K562 (cell line): Measurements from ENCODE around the gene ZNRF3. TPM values are rescaled to one million over a fixed set of nuclear protein-coding genes. Genes with fewer than 3 reads are reported as not detected.

Source experiments
- ATAC-seq: fragments of 200-7000 bp; cut with Tn5 transposase; 3 replicates; pipeline ENCODE4 v1.9.1; 2020; ENCODE audit warnings: moderate library complexity
- BruUV-seq: library from RNA; stranded (reverse); fragments of 400-500 nt; replicated peaks from 2 replicates; lab custom pipeline; 2021; lab: Mats Ljungman, UMichigan
- CTCF ChIA-PET: fragments of 300-600 bp; formaldehyde crosslinking; extraction: SDS; loops from one replicate; lab custom pipeline; 2021; ENCODE audit warnings: low intra/inter-chr PET ratio; lab: Yijun Ruan, JAX
- POLR2A ChIA-PET: fragments of 300-600, 350-650 bp; sonication (Branson Sonifier 250); formaldehyde crosslinking; extraction: SDS; loops from one replicate; lab custom pipeline; 2021; ENCODE audit warnings: antibody characterized with exemption, inconsistent platforms; lab: Yijun Ruan, JAX
- DNase-seq, 4 experiments: peaks; one replicate each; pipeline versions ENCODE4 v3.0.0 to v3.0.0-alpha.2; 2011 to 2018; ENCODE audit warnings: low spot score in 3 of 4, mixed read lengths in 3 of 4; ENCODE audit errors: extremely low read depth in 1 of 4
- FAIRE-seq: peaks from 2 replicates; lab custom pipeline; 2011; peaks lifted over from hg19 to GRCh38; lab: Jason Lieb, UNC
- H2AFZ ChIP-seq: 2 replicates; pipeline ENCODE4 v1.6.0; 2011; ENCODE audit warnings: low read depth, low read length, control low read depth, inconsistent platforms
- H3K27ac ChIP-seq: fragments of 200-600 bp; 3 replicates; pipeline ENCODE4 v1.8.0; 2011; ENCODE audit warnings: low read depth, mild to moderate bottlenecking, control low read depth, inconsistent platforms, low read length, moderate library complexity, mixed read lengths; ENCODE audit errors: extremely low read depth
- H3K27me3 ChIP-seq, 2 experiments: fragments of 300-600 bp in 1 of 2; 2 replicates in 1 of 2; 3 replicates in 1 of 2; pipeline versions ENCODE4 v1.6.0 to v1.8.0; 2011; ENCODE audit warnings: inconsistent platforms in 2 of 2, low read length in 2 of 2, mild to moderate bottlenecking in 1 of 2, mixed read lengths in 1 of 2, moderate library complexity in 1 of 2; ENCODE audit not compliant: control insufficient read depth in 2 of 2, insufficient read depth in 2 of 2
- H3K36me3 ChIP-seq: fragments of 300-600 bp; 3 replicates; pipeline ENCODE4 v1.8.0; 2011; ENCODE audit warnings: mild to moderate bottlenecking, low read length, inconsistent platforms; ENCODE audit not compliant: control insufficient read depth, insufficient read depth
- H3K4me1 ChIP-seq, 2 experiments: fragments of 200-600 bp in 1 of 2; replicated peaks in 1 of 2; 2 replicates in 1 of 2; 3 replicates in 1 of 2; pipeline versions ENCODE4 v1.5.1 to v1.8.0; 2011; ENCODE audit warnings: inconsistent platforms in 2 of 2, low read length in 2 of 2, mild to moderate bottlenecking in 1 of 2, mixed read lengths in 1 of 2, moderate library complexity in 1 of 2; ENCODE audit not compliant: control insufficient read depth in 2 of 2, insufficient read depth in 2 of 2
- H3K4me2 ChIP-seq: 2 replicates; pipeline ENCODE4 v1.6.1; 2011; ENCODE audit warnings: low read length, control low read depth, inconsistent platforms, mixed read lengths; ENCODE audit not compliant: insufficient read depth
- H3K4me3 ChIP-seq: fragments of 200-600 bp; sonication (generic), shearing (Covaris generic); 2 replicates; pipeline ENCODE4 v1.5.1; 2016; ENCODE audit warnings: control low read depth, inconsistent platforms
- H3K79me2 ChIP-seq: fragments of 200-600 bp; 3 replicates; pipeline ENCODE4 v1.8.0; 2011; ENCODE audit warnings: low read length, inconsistent platforms; ENCODE audit not compliant: control insufficient read depth, insufficient read depth
- H3K9ac ChIP-seq, 2 experiments: 2 replicates each; pipeline versions ENCODE4 v1.6.0 to v1.6.1; 2011; ENCODE audit warnings: low read depth in 2 of 2, low read length in 2 of 2, control low read depth in 1 of 2, inconsistent platforms in 1 of 2, mild to moderate bottlenecking in 1 of 2, mixed read lengths in 1 of 2; ENCODE audit not compliant: insufficient read depth in 1 of 2
- H3K9me1 ChIP-seq: one replicate; pipeline ENCODE4 v1.6.0; 2011; ENCODE audit warnings: inconsistent platforms, mild to moderate bottlenecking, low read length, moderate library complexity; ENCODE audit not compliant: control insufficient read depth, insufficient read depth
- H3K9me3 ChIP-seq: replicated peaks from 2 replicates; pipeline ENCODE4 v1.5.1; 2011; ENCODE audit warnings: low read depth, low read length, inconsistent platforms; ENCODE audit not compliant: control insufficient read depth, insufficient read depth
- H4K20me1 ChIP-seq: replicated peaks from 2 replicates; pipeline ENCODE4 v1.6.1; 2011; ENCODE audit warnings: low read length, inconsistent platforms, mixed read lengths; ENCODE audit not compliant: control insufficient read depth, insufficient read depth
- BRD9 ChIP-seq: fragments of 450-650 bp; IDR thresholded peaks from 2 replicates; pipeline ENCODE4 v1.6.1; 2018; ENCODE audit warnings: low read depth; ENCODE audit not compliant: partially characterized antibody
- ELF4 ChIP-seq: fragments of 450-650 bp; formaldehyde crosslinking; IDR thresholded peaks from 2 replicates; pipeline ENCODE4 v1.4.0; 2022; ENCODE audit warnings: missing genetic modification characterization
- ESRRB ChIP-seq: fragments of 250-450 bp; sonication (Bioruptor Pico); IDR thresholded peaks from 2 replicates; pipeline ENCODE4 v1.5.0; 2020; ENCODE audit warnings: mild to moderate bottlenecking, moderate library complexity, borderline replicate concordance
- KAT2B ChIP-seq: IDR thresholded peaks from one replicate; pipeline ENCODE4 v1.6.1; 2012; ENCODE audit warnings: low read depth, mild to moderate bottlenecking, control low read depth, inconsistent platforms, low read length, moderate library complexity
- KLF10 ChIP-seq: fragments of 250-450 bp; sonication (Bioruptor Pico); IDR thresholded peaks from 2 replicates; pipeline ENCODE4 v1.6.1; 2021; ENCODE audit warnings: matching md5 sums
- PPARD ChIP-seq: fragments of 250-450 bp; sonication (Bioruptor Pico); IDR thresholded peaks from 2 replicates; pipeline ENCODE4 v1.8.0; 2022; ENCODE audit warnings: inconsistent platforms, mild to moderate bottlenecking, moderate library complexity
- RAD51 ChIP-seq: fragments of 450-650 bp; IDR thresholded peaks from 2 replicates; pipeline ENCODE4 v1.7.1; 2016; ENCODE audit warnings: low read depth, mild to moderate bottlenecking, borderline replicate concordance
- SP1 ChIP-seq: sonication (generic); formaldehyde crosslinking; IDR thresholded peaks from 2 replicates; pipeline ENCODE4 v1.8.1; 2022; ENCODE audit warnings: mild to moderate bottlenecking, missing genetic modification reagents
- SREBF2 ChIP-seq: sonication (generic); formaldehyde crosslinking; IDR thresholded peaks from 2 replicates; pipeline ENCODE4 v1.4.0; 2020; ENCODE audit warnings: mild to moderate bottlenecking, missing genetic modification reagents
- STAG1 ChIP-seq: sonication (generic); formaldehyde crosslinking; IDR thresholded peaks from 2 replicates; pipeline ENCODE4 v1.5.0; 2020; ENCODE audit warnings: missing genetic modification reagents, borderline replicate concordance
- ZNF324 ChIP-seq: fragments of 250-450 bp; sonication (Bioruptor Pico); IDR thresholded peaks from 2 replicates; pipeline ENCODE4 v1.4.0; 2020; ENCODE audit warnings: mild to moderate bottlenecking
- WGBS: fragments of 100-300 bp; shearing (Covaris generic); methylation state at CpG from one replicate; pipeline ENCODE4 v1.1.6; 2016; ENCODE audit warnings: low coverage, mixed read lengths; ENCODE audit not compliant: insufficient coverage; ENCODE audit errors: missing lambda C conversion rate; 5-methylcytosine and 5-hydroxymethylcytosine counted together
- in situ Hi-C: fragments of 300-500 bp; cut with MboI; formaldehyde crosslinking; loops from 4 replicates; pipeline ENCODE4 v1.15.0; 2018; ENCODE audit warnings: inconsistent platforms, mixed read lengths
- intact Hi-C: fragments of 100-400 bp; cut with micrococcal nuclease; formaldehyde crosslinking; loops from 2 replicates; pipeline ENCODE4 v1.14.2; 2022
- polyA plus RNA-seq, 8 experiments: library from polyadenylated mRNA; depleted of rRNA in 4 of 8; stranded (reverse) in 5 of 8; unstranded in 3 of 8; fragments of >200 nt; fragmentation: Nextera tagmentation in 2 of 8; fragmentation: Illumina TruSeq in 1 of 8; extraction: Ambion mirVana in 2 of 8; extraction: Trizol in 1 of 8; gene quantifications; 2 replicates each; pipeline versions ENCODE4 v1.2.1 to v1.2.3, GENCODE V29; 2011 to 2014; ENCODE audit warnings: inconsistent platforms in 1 of 8, missing spikeins in 1 of 8
- total RNA-seq, 7 experiments: library from RNA; depleted of rRNA in 6 of 7; stranded (reverse); fragments of >200 nt in 6 of 7; fragmentation: Illumina TruSeq in 2 of 7; extraction: Trizol in 2 of 7; gene quantifications; 2 replicates each; pipeline versions ENCODE4 v1.2.1 to v1.2.3, GENCODE V29; 2011 to 2021; ENCODE audit warnings: low replicate concordance in 1 of 7

ZNRF3 gene
- total and polyA plus RNA-seq, 9 of the 15 experiments (the other 6 are each of a cell fraction or from before 2014, with no cell fraction given): 0.41 to 5.9 (median 1.7) TPM

DNA sequence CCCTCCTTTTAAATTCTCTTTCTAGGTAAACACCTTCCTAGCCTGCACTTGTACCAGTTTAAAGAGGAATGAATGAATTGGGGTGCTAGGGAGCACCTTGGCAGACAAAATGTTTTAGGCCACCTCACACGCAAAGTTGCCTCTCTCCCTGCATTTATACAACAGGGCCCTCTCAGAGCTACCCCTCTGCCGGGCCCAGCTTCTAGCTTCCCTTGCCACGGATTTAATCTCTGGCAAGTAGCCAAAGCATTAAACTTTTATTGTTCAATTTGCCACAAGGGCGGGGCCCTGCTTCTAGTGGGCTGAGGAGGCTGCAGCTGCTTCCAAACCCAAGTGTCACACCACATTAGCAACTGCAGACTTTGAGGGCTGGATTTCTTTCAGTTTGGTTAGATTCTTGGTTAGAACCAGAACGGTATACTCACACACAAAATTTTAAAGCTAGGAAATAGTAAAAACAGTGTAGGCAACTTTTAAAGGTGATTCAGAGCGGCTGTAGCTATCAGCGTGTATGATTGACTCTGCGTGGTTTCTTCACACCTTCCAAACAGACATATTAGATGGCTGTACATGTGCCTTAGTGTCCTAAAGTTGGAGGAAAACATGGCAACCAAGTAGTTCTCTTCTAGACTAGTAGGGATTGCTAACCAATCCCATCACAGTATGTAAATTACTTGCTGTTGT is 196.0 kb downstream of the ZNRF3 start (continued):
- TF ChIP-seq KAT2B (no peak), BRD9 (no peak), KLF10 (CRISPR knock-in tag) (no peak)

DNA sequence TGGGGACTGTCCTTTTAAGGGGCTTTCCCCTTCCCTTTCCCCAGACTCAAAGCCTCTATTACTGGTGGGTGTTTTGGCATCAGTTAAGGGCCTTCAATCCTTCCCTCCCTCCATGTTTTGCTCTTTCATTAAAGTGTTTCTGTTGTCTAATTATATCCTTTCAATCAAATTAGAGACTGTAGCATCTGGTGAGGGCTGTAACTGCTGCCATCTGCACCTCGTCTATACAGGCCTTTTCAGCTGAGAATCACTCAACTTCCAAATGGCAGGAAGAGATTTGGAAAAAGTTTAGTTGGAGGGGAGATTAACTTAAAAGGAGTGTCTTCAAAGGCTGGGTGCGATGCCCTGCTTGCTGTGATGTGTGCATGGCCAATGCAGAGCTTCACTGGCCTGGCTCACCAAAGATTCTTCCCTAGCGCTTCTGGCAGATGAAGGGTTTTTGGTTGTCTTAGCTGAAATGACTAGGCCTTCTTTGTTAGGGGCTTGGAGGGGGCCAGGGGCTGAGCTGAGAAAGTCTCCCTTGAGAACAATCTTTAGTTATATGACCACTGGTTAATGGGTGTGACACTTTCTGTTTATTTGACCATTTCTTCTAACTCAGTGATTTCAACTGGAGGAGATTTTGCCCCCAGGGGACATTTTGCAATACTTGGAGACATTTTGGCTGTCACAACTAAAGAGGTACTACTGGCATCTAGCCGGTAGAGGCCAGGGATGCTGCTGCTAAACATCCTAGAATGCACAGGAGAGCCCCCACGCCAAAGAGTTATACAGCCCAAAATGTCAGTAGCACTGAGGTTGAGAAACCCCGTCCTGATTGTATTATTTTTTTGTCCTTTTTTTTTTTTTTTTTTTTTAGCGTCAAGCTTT is 197.0 kb downstream of the ZNRF3 start:
- intact Hi-C loops (no loop called here), in situ Hi-C loops (no loop called here)
- Histone ChIP-seq H4K20me1 (no peaks in the 10 kb centered on the region), H3K9me3 (no peaks in the 10 kb centered on the region), H3K27ac (no peak overlapping the region), H3K9ac (no peak overlapping the region), H3K79me2 (no peaks in the 10 kb centered on the region; the same call in 2 of the 3 replicates), H3K4me1 (peaks cover 5 to 37% of the 10 kb centered on the region in 2 experiments; a peak in 4 of 5 replicates), H3K36me3 (no peaks in the 10 kb centered on the region), H3K4me3 (no peak overlapping the region), H3K9me1 (no peaks in the 10 kb centered on the region), H3K4me2 (no peak overlapping the region), H3K27me3 (no peaks in the 10 kb centered on the region), H2AFZ (no peak overlapping the region)
- no TSS peak for BruUV-seq
- CTCF ChIA-PET: no interaction called here
- FAIRE-seq: no peak
- ATAC-seq: no peak
- POLR2A ChIA-PET: interaction anchor here (0.7 to 1.5 kb wide), 2 partner anchors 14 to 73 kb away, joined by 3 to 4 read pairs; no protein-coding TSS in a partner anchor
- WGBS: 68% methylated on average over 6 of the region's 7 CpGs
- no peak for DNase-seq
- no peak for TF ChIP-seq ZNF324 (CRISPR knock-in tag)
- no peak for TF ChIP-seq SP1 (CRISPR knock-in tag)
- no peak for TF ChIP-seq KLF10 (CRISPR knock-in tag)
- no peak for TF ChIP-seq RAD51
- TF ChIP-seq PPARD: no peak
- TF ChIP-seq STAG1 (CRISPR knock-in tag): no peak
- TF ChIP-seq ELF4 (CRISPR knock-in tag): no peak
- TF ChIP-seq ESRRB (CRISPR knock-in tag): no peak
- no peak for TF ChIP-seq SREBF2 (CRISPR knock-in tag)
